HG03442 (cell line): Measurements from ENCODE around the gene RNF38.
"Not testable (repeated sequence)": the region's sequence is repeated elsewhere in the genome, so short reads cannot be mapped to it uniquely, and the experiment has no call there.

Source experiments
- ATAC-seq: cut with Tn5 transposase; IDR thresholded peaks from one replicate; pipeline ENCODE4 v1.9.1; 2021; ENCODE audit warnings: mild to moderate bottlenecking, moderate library complexity; ENCODE audit not compliant: unreplicated experiment

RNF38 gene

GRCh38 chr9:36297798-36298197 is 102.3 kb downstream of the RNF38 start:
- ATAC-seq: no peak

GRCh38 chr9:36294996-36295395 is 105.1 kb downstream of the RNF38 start:
- ATAC-seq: not testable (repeated sequence)

- ATAC-seq: no peak
These were observed 106.2 kb downstream of the RNF38 start for GRCh38 chr9:36293918-36294317.

GRCh38 chr9:36293171-36293570 is 106.9 kb downstream of the RNF38 start:
- no peak for ATAC-seq

- ATAC-seq: no peak
These were observed 107.4 kb downstream of the RNF38 start for GRCh38 chr9:36292641-36293040.

GRCh38 chr9:36290996-36291395 is 109.1 kb downstream of the RNF38 start:
- ATAC-seq: no peak

- no peak for ATAC-seq
These were observed 110.1 kb downstream of the RNF38 start for GRCh38 chr9:36289836-36290435.

GRCh38 chr9:36288070-36288469 is 112.0 kb downstream of the RNF38 start:
- no peak for ATAC-seq
